Stomach (tissue), 9 donors: ENCODE data around the gene RPP30. TPM values are rescaled to one million over a fixed set of nuclear protein-coding genes. Genes with fewer than 3 reads are reported as not detected.

Source experiments
- DNase-seq, 2 donors: peaks; one replicate each; pipeline versions ENCODE4 v3.0.0 to v3.0.0-alpha.2; 2013 to 2019
- H3K27ac ChIP-seq, 5 donors: fragments of 200-600 bp in 4 of 5; sonication (generic) in 4 of 5; one replicate each; pipeline ENCODE4 v1.5.1; 2013 to 2019; ENCODE audit warnings: mild to moderate bottlenecking in 1 of 5, moderate library complexity in 1 of 5
- H3K27me3 ChIP-seq, 3 donors: fragments of 200-600 bp; sonication (generic); one replicate each; pipeline ENCODE4 v1.5.1; 2017 to 2019; ENCODE audit warnings: mixed run types in 1 of 3
- H3K36me3 ChIP-seq, 4 donors: fragments of 200-600 bp; sonication (generic); 1 replicate in 3 of 4; 2 replicates in 1 of 4; pipeline ENCODE4 v1.5.1; 2016 to 2019
- H3K4me1 ChIP-seq, 4 donors: fragments of 200-600 bp; sonication (generic); one replicate each; pipeline ENCODE4 v1.5.1; 2016 to 2019
- H3K4me3 ChIP-seq, 4 donors: fragments of 200-600 bp; sonication (generic) in 3 of 4; one replicate each; pipeline ENCODE4 v1.5.1; 2016 to 2019; ENCODE audit warnings: mild to moderate bottlenecking in 1 of 4
- H3K9me3 ChIP-seq, 4 donors: fragments of 200-600 bp; sonication (generic); one replicate each; pipeline ENCODE4 v1.5.1; 2016 to 2019
- CTCF ChIP-seq, 7 experiments: fragments of 450-650 bp in 4 of 7; fragments of 200-600 bp in 3 of 7; sonication (generic) in 3 of 7; IDR thresholded peaks; one replicate each; pipeline ENCODE4 v1.5.1; 2016 to 2019; ENCODE audit warnings: antibody characterized with exemption in 7 of 7, control low read depth in 2 of 7, mild to moderate bottlenecking in 1 of 7
- EP300 ChIP-seq: sonication (generic); formaldehyde crosslinking; IDR thresholded peaks from one replicate; pipeline ENCODE4 v1.6.1; 2017; ENCODE audit warnings: antibody characterized with exemption
- POLR2A ChIP-seq, 4 donors: fragments of 450-650 bp; IDR thresholded peaks; one replicate each; pipeline ENCODE4 v1.6.1; 2016; ENCODE audit warnings: antibody characterized with exemption in 4 of 4, control low read depth in 2 of 4, mild to moderate bottlenecking in 1 of 4, moderate library complexity in 1 of 4
- POLR2AphosphoS5 ChIP-seq, 3 donors: sonication (generic); formaldehyde crosslinking; IDR thresholded peaks; one replicate each; pipeline ENCODE4 v1.6.1; 2016; ENCODE audit warnings: antibody characterized with exemption in 3 of 3
- WGBS, 5 donors: extraction: QIAGEN DNeasy Blood & Tissue Kit in 3 of 5; methylation state at CpG; one replicate each; pipeline versions ENCODE4 v1.1.5 to v1.1.7; 2013 to 2018; 5-methylcytosine and 5-hydroxymethylcytosine counted together
- intact Hi-C: fragments of 100-400 bp; cut with DNase I; formaldehyde crosslinking; loops from one replicate; pipeline ENCODE4 v1.15.1; 2023; ENCODE audit warnings: low total_unique reads
- polyA plus RNA-seq, 3 donors: library from polyadenylated mRNA; stranded (reverse); fragments of 200-250 nt; gene quantifications; one replicate each; pipeline ENCODE4 v1.2.3, GENCODE V29; 2013
- total RNA-seq, 5 donors: library from RNA; depleted of rRNA; stranded (reverse); fragments of >200 nt; gene quantifications; one replicate each; pipeline versions ENCODE4 v1.1.0 to v1.2.3, GENCODE V29; 2014 to 2016
- donor health status: healthy with polysubstance abuse.
- donor health status: Bipolar disorder and iron deficiency.
- donor health status: healthy.

RPP30 gene
- total and polyA plus RNA-seq, 8 donors, result 8.8 to 53.4 (median 24.1) TPM

- no peak overlapping the region for H3K27ac ChIP-seq
- 30 to 34% (median 33%) methylated on average over 12 of the region's 12 CpGs for WGBS, 5 donors
- H3K4me3 ChIP-seq, result no peak overlapping the region
- peaks cover 0 to 16% (median 4%) of the 10 kb centered on the region in 3 donors for H3K27me3 ChIP-seq
- peak; percentile 50 to 89 for DNase-seq
- peaks cover 0 to 12% (median 7%) of the 10 kb centered on the region in 4 donors for H3K36me3 ChIP-seq
- peaks cover 0 to 13% (median 3%) of the 10 kb centered on the region in 4 donors for H3K4me1 ChIP-seq
- intact Hi-C loops, result no loop called here
- TF ChIP-seq CTCF (IDR thresholded peaks at IDR 0.05), result peak in 5 of 7 experiments; percentile 28 to 86 (median 74)
- no peak for TF ChIP-seq POLR2AphosphoS5 (IDR thresholded peaks at IDR 0.05)
- H3K9me3 ChIP-seq, result no peaks in the 10 kb centered on the region
These were observed 39.6 kb downstream of the RPP30 start for GRCh38 chr10:90911133-90912051.

- 63 to 72% (median 65%) methylated on average over 4 of the region's 4 CpGs for WGBS, 5 donors
- TF ChIP-seq EP300, result no peak
- TF ChIP-seq POLR2A (IDR thresholded peaks at IDR 0.05), result no peak
- no peak for TF ChIP-seq CTCF (IDR thresholded peaks at IDR 0.05)
- TF ChIP-seq POLR2AphosphoS5 (IDR thresholded peaks at IDR 0.05), result no peak
- Histone ChIP-seq H3K4me3 (no peak overlapping the region), H3K27me3 (peaks cover 0 to 18% (median 4%) of the 10 kb centered on the region in 3 donors), H3K27ac (no peak overlapping the region), H3K4me1 (peaks cover 0 to 13% (median 3%) of the 10 kb centered on the region in 4 donors), H3K36me3 (peaks cover 0 to 10% (median 7%) of the 10 kb centered on the region in 4 donors), H3K9me3 (no peaks in the 10 kb centered on the region)
- DNase-seq, result no peak
- intact Hi-C loops, result no loop called here
These were observed 40.4 kb downstream of the RPP30 start for GRCh38 chr10:90912174-90912573.

DNA sequence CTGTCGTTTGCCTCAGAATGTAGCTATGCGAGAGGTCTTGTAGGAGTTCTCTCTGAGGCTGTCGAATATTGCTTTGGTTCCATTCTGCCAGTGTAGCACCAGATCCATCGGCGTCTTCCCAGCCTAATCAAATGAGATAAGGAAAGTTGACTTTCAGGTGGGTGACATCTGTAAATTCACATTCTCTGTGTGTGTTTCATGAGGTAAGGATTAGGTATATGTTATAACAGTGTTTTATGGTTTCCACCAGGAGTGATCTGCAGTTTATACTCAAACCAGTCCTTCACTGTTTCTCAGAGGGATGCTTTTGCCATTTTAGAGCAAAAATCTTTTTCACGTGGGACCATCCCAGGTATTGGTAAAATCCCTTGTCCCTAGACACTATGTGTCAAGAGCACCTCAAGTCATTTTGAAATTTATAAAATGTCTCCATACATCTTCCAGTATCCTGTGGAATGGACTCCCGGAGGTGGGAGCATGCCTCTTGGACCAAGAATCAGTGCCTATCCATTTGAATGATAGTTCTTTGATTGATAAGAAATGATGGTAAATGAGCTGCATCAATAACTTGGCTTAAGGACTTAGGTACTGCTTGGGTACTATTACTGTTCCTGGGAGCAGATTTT is 41.2 kb downstream of the RPP30 start:
- no peak for TF ChIP-seq POLR2AphosphoS5 (IDR thresholded peaks at IDR 0.05)
- TF ChIP-seq CTCF (IDR thresholded peaks at IDR 0.05), result no peak
- no peak for TF ChIP-seq POLR2A (IDR thresholded peaks at IDR 0.05)
- no peak for TF ChIP-seq EP300
- Histone ChIP-seq H3K4me3 (no peak overlapping the region), H3K36me3 (peaks cover 0 to 2% (median under 1%) of the 10 kb centered on the region in 4 donors), H3K9me3 (no peaks in the 10 kb centered on the region), H3K4me1 (peaks cover 0 to 13% (median 3%) of the 10 kb centered on the region in 4 donors), H3K27me3 (peaks cover 0 to 18% (median 4%) of the 10 kb centered on the region in 3 donors), H3K27ac (no peak overlapping the region)
- 80 to 87% (median 82%) methylated on average over 7 of the region's 7 CpGs for WGBS, 5 donors
- intact Hi-C loops, result no loop called here
- no peak for DNase-seq

GRCh38 chr10:90913774-90914420 is 42.1 kb downstream of the RPP30 start:
- Histone ChIP-seq H3K36me3 (no peaks in the 10 kb centered on the region), H3K4me1 (peaks cover 0 to 13% (median 3%) of the 10 kb centered on the region in 4 donors), H3K27ac (no peak overlapping the region), H3K4me3 (no peak overlapping the region), H3K9me3 (no peaks in the 10 kb centered on the region), H3K27me3 (peaks cover 0 to 18% (median 4%) of the 10 kb centered on the region in 3 donors)
- intact Hi-C loops, result no loop called here
- no peak for TF ChIP-seq POLR2AphosphoS5 (IDR thresholded peaks at IDR 0.05)
- 85 to 88% (median 86%) methylated on average over 2 of the region's 2 CpGs for WGBS, 5 donors
- no peak for DNase-seq
